Measurements from ENCODE around the gene NPIPB5.
"Not testable (repeated sequence)": the region's sequence is repeated elsewhere in the genome, so short reads cannot be mapped to it uniquely, and the experiment has no call there.

Gene NPIPB5

GRCh38 chr16:22510591-22510990, at the start of gene NPIPB5:
TSS of gene NPIPB5 (plus strand) at chr16:22510891. CDS start at chr16:22513802, 2,911 bp downstream.
- H3K9me3 ChIP-seq (ENCODE audit: insufficient read depth, low read length, severe bottlenecking); H3K27me3 ChIP-seq (ENCODE audit: insufficient read depth, low read length, poor library complexity); H3K4me2 ChIP-seq (ENCODE audit: insufficient read depth, low read length); H3K79me2 ChIP-seq (ENCODE audit: insufficient read depth, low read length); H2AFZ ChIP-seq (ENCODE audit: low read depth, low read length); H4K20me1 ChIP-seq (ENCODE audit: insufficient read depth, low read length); DNase-seq; H3K36me3 ChIP-seq (ENCODE audit: insufficient read depth, low read length); H3K9ac ChIP-seq (ENCODE audit: low read depth, low read length); H3K4me3 ChIP-seq (ENCODE audit: low read depth in 1 of 2, low read length in 2 of 2); H3K4me1 ChIP-seq (ENCODE audit: insufficient read depth, low read length); ATAC-seq (ENCODE audit: insufficient read depth, low read depth); H3K27ac ChIP-seq (ENCODE audit: low read length): not testable (repeated sequence)

- not testable (repeated sequence) for DNase-seq; H3K4me2 ChIP-seq (ENCODE audit: insufficient read depth, low read length); H3K27me3 ChIP-seq (ENCODE audit: insufficient read depth, low read length, poor library complexity); H2AFZ ChIP-seq (ENCODE audit: low read depth, low read length); H3K27ac ChIP-seq (ENCODE audit: low read length); H3K9me3 ChIP-seq (ENCODE audit: insufficient read depth, low read length, severe bottlenecking); ATAC-seq (ENCODE audit: insufficient read depth, low read depth); H3K9ac ChIP-seq (ENCODE audit: low read depth, low read length); H4K20me1 ChIP-seq (ENCODE audit: insufficient read depth, low read length); H3K79me2 ChIP-seq (ENCODE audit: insufficient read depth, low read length); H3K36me3 ChIP-seq (ENCODE audit: insufficient read depth, low read length); H3K4me3 ChIP-seq (ENCODE audit: low read depth in 1 of 2, low read length in 2 of 2); H3K4me1 ChIP-seq (ENCODE audit: insufficient read depth, low read length)
Observed at GRCh38 chr16:22468846-22469245, 41.8 kb upstream of the NPIPB5 start.

- not testable (repeated sequence) for H3K4me2 ChIP-seq (ENCODE audit: insufficient read depth, low read length)
Observed at GRCh38 chr16:22537996-22538395, 27.3 kb downstream of the NPIPB5 start.

GRCh38 chr16:22544809-22545208, 34.1 kb downstream of the NPIPB5 start:
- not testable (repeated sequence) for H3K4me1 ChIP-seq (ENCODE audit: insufficient read depth, low read length); H2AFZ ChIP-seq (ENCODE audit: low read depth, low read length); H3K79me2 ChIP-seq (ENCODE audit: insufficient read depth, low read length); H4K20me1 ChIP-seq (ENCODE audit: insufficient read depth, low read length); H3K9ac ChIP-seq (ENCODE audit: low read depth, low read length); H3K4me3 ChIP-seq (ENCODE audit: low read depth in 1 of 2, low read length in 2 of 2); ATAC-seq (ENCODE audit: insufficient read depth, low read depth); H3K9me3 ChIP-seq (ENCODE audit: insufficient read depth, low read length, severe bottlenecking); H3K4me2 ChIP-seq (ENCODE audit: insufficient read depth, low read length); DNase-seq; H3K36me3 ChIP-seq (ENCODE audit: insufficient read depth, low read length); H3K27me3 ChIP-seq (ENCODE audit: insufficient read depth, low read length, poor library complexity); H3K27ac ChIP-seq (ENCODE audit: low read length)

More at GRCh38 chr16:22537996-22538395, 27.3 kb downstream of the NPIPB5 start:
- ATAC-seq (ENCODE audit: insufficient read depth, low read depth); H3K36me3 ChIP-seq (ENCODE audit: insufficient read depth, low read length); H3K27me3 ChIP-seq (ENCODE audit: insufficient read depth, low read length, poor library complexity); H3K4me1 ChIP-seq (ENCODE audit: insufficient read depth, low read length); H4K20me1 ChIP-seq (ENCODE audit: insufficient read depth, low read length); H3K79me2 ChIP-seq (ENCODE audit: insufficient read depth, low read length); DNase-seq; H3K9me3 ChIP-seq (ENCODE audit: insufficient read depth, low read length, severe bottlenecking); H3K9ac ChIP-seq (ENCODE audit: low read depth, low read length); H3K27ac ChIP-seq (ENCODE audit: low read length); H2AFZ ChIP-seq (ENCODE audit: low read depth, low read length); H3K4me3 ChIP-seq (ENCODE audit: low read depth in 1 of 2, low read length in 2 of 2): not testable (repeated sequence)

GRCh38 chr16:22546630-22547029, 35.9 kb downstream of the NPIPB5 start:
- not testable (repeated sequence) for H3K4me3 ChIP-seq (ENCODE audit: low read depth in 1 of 2, low read length in 2 of 2); H3K27me3 ChIP-seq (ENCODE audit: insufficient read depth, low read length, poor library complexity); H3K36me3 ChIP-seq (ENCODE audit: insufficient read depth, low read length); H3K4me1 ChIP-seq (ENCODE audit: insufficient read depth, low read length); H3K79me2 ChIP-seq (ENCODE audit: insufficient read depth, low read length); H4K20me1 ChIP-seq (ENCODE audit: insufficient read depth, low read length); H3K27ac ChIP-seq (ENCODE audit: low read length); H3K4me2 ChIP-seq (ENCODE audit: insufficient read depth, low read length); H3K9me3 ChIP-seq (ENCODE audit: insufficient read depth, low read length, severe bottlenecking); DNase-seq; H3K9ac ChIP-seq (ENCODE audit: low read depth, low read length); ATAC-seq (ENCODE audit: insufficient read depth, low read depth); H2AFZ ChIP-seq (ENCODE audit: low read depth, low read length)

GRCh38 chr16:22547170-22547765, 36.6 kb downstream of the NPIPB5 start:
- not testable (repeated sequence) for H3K36me3 ChIP-seq (ENCODE audit: insufficient read depth, low read length); H4K20me1 ChIP-seq (ENCODE audit: insufficient read depth, low read length); H3K9me3 ChIP-seq (ENCODE audit: insufficient read depth, low read length, severe bottlenecking); H2AFZ ChIP-seq (ENCODE audit: low read depth, low read length); H3K79me2 ChIP-seq (ENCODE audit: insufficient read depth, low read length); H3K27me3 ChIP-seq (ENCODE audit: insufficient read depth, low read length, poor library complexity); DNase-seq; H3K4me2 ChIP-seq (ENCODE audit: insufficient read depth, low read length); H3K27ac ChIP-seq (ENCODE audit: low read length); H3K9ac ChIP-seq (ENCODE audit: low read depth, low read length); ATAC-seq (ENCODE audit: insufficient read depth, low read depth); H3K4me3 ChIP-seq (ENCODE audit: low read depth in 1 of 2, low read length in 2 of 2); H3K4me1 ChIP-seq (ENCODE audit: insufficient read depth, low read length)

- not testable (repeated sequence) for H4K20me1 ChIP-seq (ENCODE audit: insufficient read depth, low read length)
Observed at GRCh38 chr16:22549853-22550252, 39.2 kb downstream of the NPIPB5 start.

GRCh38 chr16:22551143-22551542, 40.5 kb downstream of the NPIPB5 start:
- H3K36me3 ChIP-seq (ENCODE audit: insufficient read depth, low read length); ATAC-seq (ENCODE audit: insufficient read depth, low read depth); H2AFZ ChIP-seq (ENCODE audit: low read depth, low read length); H3K79me2 ChIP-seq (ENCODE audit: insufficient read depth, low read length); H3K4me1 ChIP-seq (ENCODE audit: insufficient read depth, low read length); H3K9ac ChIP-seq (ENCODE audit: low read depth, low read length); H3K4me2 ChIP-seq (ENCODE audit: insufficient read depth, low read length); H3K4me3 ChIP-seq (ENCODE audit: low read depth in 1 of 2, low read length in 2 of 2); H3K27ac ChIP-seq (ENCODE audit: low read length); H4K20me1 ChIP-seq (ENCODE audit: insufficient read depth, low read length); H3K27me3 ChIP-seq (ENCODE audit: insufficient read depth, low read length, poor library complexity); H3K9me3 ChIP-seq (ENCODE audit: insufficient read depth, low read length, severe bottlenecking); DNase-seq: not testable (repeated sequence)

More at GRCh38 chr16:22549853-22550252, 39.2 kb downstream of the NPIPB5 start:
- H3K9ac ChIP-seq (ENCODE audit: low read depth, low read length); H3K27me3 ChIP-seq (ENCODE audit: insufficient read depth, low read length, poor library complexity); H3K79me2 ChIP-seq (ENCODE audit: insufficient read depth, low read length); H3K4me2 ChIP-seq (ENCODE audit: insufficient read depth, low read length); H3K36me3 ChIP-seq (ENCODE audit: insufficient read depth, low read length); H3K4me3 ChIP-seq (ENCODE audit: low read depth in 1 of 2, low read length in 2 of 2); H3K4me1 ChIP-seq (ENCODE audit: insufficient read depth, low read length); H3K9me3 ChIP-seq (ENCODE audit: insufficient read depth, low read length, severe bottlenecking); H2AFZ ChIP-seq (ENCODE audit: low read depth, low read length); H3K27ac ChIP-seq (ENCODE audit: low read length); DNase-seq; ATAC-seq (ENCODE audit: insufficient read depth, low read depth): not testable (repeated sequence)

Measured in DND-41 (cell line).